Posterior cingulate gyrus (tissue), 11 donors: ENCODE measurements around the gene MSANTD1.

Experiments
- DNase-seq, 10 donors: peaks; one replicate each; pipeline versions ENCODE4 v3.0.0 to v3.0.0-alpha.2; 2020 to 2021; ENCODE audit warnings: mixed read lengths in 3 of 10
- intact Hi-C: fragments of 100-400 bp; cut with DNase I; formaldehyde crosslinking; loops from one replicate; pipeline ENCODE4 v1.15.1; 2023

MSANTD1 gene

DNA sequence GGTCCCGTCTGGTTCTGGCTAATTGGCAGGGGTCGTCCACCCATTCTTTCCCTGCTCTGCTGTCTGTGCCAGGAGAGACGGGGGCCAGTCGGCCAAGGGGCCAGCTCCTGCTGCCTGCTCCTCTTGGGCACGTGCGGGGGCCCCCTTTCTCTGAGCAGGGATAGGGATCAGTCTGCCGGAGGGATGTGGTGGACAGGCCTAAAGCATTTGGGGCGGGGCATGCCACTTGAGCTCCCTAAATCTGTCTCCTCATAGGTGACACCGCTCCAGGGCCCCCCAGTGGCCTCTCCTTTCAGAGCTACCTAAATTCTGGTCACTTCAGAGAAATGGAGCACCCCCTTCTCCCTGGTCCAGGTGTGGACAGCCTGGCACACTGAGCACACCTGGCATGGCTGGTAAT is 4.2 kb upstream of the MSANTD1 start:
- intact Hi-C loops = no loop called here
- DNase-seq = no peak

DNA sequence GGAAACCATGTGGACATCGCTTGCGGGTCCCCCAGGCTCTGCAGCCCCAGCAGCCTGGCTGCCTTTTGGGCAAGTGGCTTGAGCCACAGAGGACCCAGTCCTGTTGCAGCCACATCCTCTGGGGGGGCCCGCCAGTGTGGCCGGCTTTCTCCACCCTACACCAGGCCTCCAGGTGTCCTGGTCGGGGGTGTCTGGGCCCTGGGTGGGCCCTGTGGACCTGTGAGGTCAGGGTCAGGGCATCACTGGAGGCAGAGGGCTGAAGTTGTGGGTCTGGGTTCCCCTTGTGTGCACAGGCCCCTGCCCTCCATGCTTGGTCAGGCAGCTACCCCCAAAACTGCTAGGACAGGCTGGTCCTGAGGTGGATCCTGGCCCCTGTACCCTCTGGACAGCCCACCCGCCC is 3.3 kb upstream of the MSANTD1 start:
- intact Hi-C loops = no loop called here
- no peak for DNase-seq

DNA sequence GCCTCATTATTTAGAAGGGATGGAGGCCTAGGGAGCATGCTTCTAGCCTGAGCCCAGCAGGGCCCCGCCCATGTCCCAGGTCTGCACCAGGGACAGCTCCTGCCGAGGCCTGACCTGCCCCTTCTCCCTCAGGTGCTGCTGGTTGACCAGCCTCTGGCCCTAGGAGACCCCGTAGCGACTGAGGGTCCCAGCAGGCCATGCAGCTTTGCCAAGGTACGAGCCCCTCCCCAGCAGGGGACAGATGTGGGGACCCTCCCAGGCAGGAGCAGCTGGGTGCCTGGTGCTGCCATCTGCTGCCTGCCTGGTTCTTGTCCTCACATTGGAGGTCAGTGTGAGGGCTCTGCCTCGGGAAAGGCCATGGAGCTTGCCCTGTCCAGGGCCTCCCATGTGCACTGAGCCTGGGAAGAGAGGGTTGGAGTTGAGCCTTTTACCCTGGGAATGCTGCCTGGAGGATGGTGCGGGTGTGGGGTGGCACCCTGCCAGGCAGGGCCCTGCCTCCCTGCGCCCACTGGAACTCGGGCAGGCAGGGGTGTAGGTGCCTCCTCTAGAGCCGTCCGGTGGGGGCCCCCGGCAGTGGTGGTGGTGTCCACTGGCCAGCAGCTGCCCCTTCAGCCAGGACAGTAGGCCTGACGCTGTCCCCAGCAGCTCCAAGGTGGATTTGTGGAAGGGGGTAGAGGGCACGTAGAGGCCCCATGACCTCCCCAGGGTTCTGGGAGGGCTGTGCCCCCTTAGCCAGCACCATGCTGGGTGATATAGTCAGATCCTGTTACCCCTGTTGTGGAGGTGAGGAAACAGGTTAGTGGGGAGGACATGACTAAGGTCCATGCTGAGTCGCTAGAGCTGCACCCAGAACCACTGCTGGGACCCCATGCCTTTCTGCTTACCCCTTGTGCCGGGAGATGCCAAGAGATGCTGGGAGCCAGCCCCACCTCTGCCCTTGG is 2.2 kb upstream of the MSANTD1 start:
- intact Hi-C loops = no loop called here
- DNase-seq = no peak

DNA sequence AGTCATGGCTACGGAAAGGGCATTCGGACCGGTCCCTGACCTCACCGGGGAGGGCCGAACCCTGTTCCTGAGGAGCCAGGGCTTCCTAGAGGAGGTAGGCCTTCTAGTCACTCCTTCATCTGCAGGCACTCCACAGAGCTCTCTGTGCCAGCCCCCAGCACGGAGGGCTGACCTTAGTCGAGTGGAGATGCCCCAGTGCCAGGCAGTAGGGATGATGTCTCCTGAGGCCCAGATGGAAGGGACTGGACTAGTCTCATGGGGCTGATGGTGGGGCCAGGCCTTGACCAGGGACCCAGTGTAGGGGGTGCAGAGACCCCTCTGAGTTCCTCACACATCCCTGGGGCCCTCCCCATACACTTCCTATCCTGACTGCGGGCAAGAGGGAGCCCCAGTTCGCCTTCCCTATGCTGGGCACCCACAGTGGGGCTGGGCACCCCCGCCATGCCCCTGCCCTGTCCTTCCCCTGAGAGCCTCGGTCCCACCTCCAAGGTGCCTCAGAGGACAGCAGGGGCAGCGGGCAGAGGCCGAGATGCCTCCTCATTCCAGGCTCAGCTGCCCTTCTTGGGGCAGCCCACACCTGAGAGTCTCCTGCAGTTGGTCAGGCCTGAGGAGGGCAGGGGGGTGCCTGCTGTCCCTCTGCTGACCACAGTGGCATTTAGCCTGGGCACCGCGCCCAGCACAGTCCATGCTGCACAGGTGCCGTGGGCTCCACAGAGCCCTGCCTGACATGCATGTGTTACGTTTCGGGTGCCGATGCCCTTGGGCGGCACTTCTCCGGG is 1.4 kb upstream of the MSANTD1 start:
- intact Hi-C loops = no loop called here
- no peak for DNase-seq

DNA sequence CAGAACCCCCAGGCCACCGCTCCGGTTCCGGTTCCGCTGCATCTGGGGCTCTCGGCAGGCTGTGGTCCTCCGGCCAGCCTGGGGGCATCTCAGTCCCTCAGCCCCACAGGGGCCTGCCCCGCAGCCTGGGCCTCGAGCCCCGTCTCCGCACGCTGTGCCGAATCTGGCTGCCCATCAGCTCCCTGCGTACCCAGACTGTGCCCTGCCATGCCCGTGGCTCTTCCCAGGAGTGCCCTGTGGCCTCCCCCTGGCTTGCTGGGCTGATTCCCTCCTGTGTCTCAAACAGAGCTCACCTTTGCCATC is 830 bp upstream of the MSANTD1 start:
- intact Hi-C loops = no loop called here
- DNase-seq = no peak

DNA sequence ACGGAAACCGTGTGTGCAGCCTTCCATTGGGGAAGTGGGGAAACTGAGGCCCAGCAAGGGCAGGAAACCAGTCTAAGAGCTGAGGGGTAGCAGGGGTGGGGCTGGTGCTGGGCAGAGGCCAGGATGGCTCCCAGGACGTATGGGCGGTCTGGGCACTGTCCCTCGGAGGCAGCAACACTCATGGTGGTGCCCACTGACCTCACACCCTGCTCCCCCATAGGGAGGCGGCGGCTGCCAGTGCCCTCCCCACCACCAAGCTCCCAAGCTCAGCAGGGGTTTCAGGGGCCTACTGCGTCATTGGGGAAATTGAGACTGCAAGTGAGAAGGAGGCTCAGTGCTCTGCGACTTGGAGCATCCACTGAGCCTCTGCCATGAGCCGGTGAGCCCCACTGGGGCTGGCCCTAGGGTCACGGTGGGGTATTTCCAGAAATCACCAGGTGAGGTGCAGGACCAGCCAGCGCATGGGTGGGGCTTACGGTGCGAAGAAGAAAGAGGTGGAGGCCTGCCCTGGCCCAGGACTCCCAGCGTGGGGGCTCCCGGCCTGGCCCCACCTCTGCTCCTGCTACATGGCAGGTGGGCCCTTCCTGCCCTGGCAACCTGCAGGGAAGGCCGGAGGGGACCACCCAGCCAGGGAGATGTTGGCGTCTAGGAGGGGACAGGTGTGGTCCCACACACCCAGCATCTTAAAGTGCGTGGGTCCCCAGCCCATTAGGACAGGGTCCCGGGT is 915 bp downstream of the MSANTD1 start:
- DNase-seq = peak in 3 of 10 donors; percentile 3 to 69 (median 14)
- intact Hi-C loops = no loop called here

DNA sequence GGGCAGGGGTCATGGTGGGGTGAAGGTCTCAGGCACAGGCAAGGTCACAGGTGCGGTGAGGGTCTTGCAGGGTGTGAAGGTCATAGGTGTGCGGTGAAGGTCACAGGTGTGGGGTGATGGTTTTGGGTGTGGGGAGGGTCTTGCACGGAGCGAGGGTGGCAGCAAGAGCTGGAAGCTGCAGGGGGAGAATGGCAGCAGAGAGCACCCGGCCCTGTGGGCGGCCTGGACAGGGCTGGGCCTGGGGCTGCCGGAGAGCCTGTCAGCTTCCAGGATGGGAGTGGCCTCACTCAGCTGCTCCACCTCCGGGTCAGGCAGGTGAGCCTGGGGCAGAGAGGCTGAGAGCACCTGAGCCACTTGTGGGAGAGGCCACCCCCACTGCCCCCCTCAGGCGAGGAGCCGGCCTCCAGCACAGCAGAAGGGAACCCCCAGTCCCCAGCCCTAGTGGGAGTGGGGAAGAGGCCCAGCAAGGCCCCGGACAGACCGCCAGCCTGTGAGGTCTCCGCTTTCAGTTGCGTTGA is 1.5 kb downstream of the MSANTD1 start:
- DNase-seq = peak in 4 of 10 donors; percentile 4 to 81 (median 50)

DNA sequence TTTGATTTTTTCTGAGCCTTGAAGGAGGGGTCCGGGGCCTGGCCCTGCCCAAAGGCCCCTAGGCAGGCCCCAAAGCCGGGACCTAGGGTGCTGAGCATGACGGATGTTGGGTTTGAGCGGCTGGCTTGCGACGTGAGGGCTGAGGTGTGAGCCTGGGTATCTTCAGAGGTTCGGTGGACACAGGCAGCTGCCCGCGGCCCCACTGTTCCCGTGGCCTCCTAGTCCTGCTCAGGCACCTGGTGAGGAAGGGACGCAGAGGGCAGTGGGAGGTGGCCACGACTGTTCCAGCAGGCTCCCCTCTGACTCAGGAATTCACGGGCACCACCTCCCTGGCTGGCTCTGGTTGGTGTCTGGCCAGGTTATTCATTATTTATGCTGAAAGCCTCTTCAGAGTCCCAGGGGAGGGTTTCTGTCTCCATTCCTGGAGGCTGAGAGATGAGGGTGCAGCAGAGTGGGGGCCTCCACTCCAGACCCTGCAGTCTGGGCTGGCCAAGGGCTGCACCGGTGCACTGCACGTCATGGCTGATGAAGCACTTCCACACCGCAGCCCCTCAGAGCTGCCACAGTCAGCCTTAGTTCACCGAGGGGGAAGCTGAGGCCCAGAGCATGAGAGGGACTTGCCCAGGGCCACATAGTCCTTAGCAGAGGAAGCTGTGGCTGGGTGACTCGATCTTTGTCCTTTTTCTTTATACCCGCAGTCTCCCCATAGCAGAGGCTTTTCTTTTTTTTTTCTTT is 2.2 kb downstream of the MSANTD1 start:
- intact Hi-C loops = no loop called here
- DNase-seq = peak in 6 of 10 donors; percentile 5 to 80 (median 44)

More for the DNA sequence above, 1.5 kb downstream of the MSANTD1 start:
- intact Hi-C loops = no loop called here

DNA sequence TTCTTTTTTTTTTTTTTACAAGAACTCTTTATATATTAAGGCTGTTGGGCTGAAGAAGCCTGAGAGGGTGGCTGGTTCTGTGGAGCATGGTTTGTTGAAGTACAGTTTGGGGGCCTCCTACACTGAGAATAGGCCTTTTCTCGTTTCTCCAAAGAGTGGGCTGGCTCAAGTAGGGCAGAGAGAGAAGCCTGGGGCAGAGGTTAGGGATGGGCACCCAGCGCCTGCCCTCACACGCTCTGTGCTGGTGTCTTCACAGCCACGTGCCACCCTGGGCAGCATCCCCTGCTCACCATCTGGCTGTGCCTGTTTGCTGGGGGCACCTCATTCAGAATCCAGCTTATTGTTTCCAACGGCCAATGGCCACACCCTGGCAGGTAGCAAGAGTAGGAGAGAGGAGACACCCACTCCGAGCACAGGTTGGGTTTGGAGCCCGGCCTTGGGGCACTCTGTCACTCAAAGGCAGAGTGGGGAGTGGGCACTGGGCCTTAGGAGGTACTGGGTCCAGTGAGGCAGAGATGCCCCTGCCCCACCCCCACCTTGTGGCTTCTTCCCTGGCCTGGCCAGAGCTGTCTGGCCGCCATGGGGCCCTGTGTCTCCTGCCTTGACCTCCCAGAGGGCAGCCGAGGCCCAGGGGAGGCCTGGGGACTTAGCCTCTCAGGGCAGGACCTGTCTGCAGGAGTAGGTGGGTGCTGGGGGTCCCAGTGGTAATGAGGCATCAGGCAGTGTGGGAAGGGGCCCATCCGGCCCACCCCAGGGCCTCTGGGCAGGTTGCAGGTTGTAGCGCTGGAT is 2.9 kb downstream of the MSANTD1 start:
- DNase-seq = peak in 5 of 10 donors; percentile 4 to 48 (median 12)

DNA sequence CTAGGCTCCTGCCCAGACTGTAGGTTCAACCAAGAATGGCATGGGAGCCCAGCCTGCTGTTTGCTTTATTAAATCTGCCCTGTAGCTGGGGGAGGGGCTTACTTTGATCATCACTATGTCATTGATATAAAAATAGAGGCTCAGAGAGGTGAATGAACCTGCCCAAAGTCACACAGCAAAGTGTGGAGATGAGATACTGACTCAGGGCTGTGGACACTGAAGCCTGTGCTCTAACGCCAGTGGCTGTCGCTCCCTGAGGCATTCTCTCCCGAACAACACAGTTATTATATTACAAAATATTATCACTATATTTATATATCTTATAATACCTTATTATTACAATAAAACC is 3.5 kb downstream of the MSANTD1 start:
- peak in 2 of 10 donors; percentile 22 to 59 for DNase-seq
- intact Hi-C loops = no loop called here

More for the DNA sequence above, 2.9 kb downstream of the MSANTD1 start:
- intact Hi-C loops = no loop called here

DNA sequence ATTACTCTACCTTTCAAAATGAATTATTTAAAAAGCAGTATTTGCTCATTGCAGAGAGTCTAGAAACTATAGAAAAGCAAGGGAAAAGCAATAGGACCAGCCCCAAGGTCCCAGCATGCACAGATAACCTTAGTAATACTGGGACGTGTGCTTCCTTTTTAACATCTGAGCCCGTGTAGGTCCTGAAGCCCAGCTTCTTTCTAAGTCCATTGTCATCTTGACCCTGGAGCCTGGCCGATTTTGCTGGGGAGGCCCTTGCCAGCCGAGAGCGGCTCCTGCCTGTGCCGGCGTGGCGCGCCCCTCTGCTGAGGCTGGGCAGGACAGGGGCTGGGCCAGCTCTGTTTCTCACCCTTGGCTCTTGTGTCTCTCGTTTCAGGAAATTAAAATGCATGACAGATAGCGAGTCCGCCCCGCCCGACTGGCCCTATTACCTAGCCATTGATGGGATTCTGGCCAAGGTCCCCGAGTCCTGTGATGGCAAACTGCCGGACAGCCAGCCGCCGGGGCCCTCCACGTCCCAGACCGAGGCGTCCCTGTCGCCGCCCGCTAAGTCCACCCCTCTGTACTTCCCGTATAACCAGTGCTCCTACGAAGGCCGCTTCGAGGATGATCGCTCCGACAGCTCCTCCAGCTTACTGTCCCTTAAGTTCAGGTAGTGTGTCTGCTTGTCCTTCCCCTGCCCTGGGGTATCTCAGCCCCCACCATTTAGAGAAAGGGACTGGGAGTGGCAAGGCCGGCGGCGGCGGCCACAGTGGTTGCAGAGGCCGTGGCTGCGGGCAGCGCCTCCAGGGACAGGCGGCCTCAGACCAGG is 4.1 kb downstream of the MSANTD1 start:
- intact Hi-C loops = no loop called here
- DNase-seq = peak in 6 of 10 donors; percentile 5 to 77 (median 42)

DNA sequence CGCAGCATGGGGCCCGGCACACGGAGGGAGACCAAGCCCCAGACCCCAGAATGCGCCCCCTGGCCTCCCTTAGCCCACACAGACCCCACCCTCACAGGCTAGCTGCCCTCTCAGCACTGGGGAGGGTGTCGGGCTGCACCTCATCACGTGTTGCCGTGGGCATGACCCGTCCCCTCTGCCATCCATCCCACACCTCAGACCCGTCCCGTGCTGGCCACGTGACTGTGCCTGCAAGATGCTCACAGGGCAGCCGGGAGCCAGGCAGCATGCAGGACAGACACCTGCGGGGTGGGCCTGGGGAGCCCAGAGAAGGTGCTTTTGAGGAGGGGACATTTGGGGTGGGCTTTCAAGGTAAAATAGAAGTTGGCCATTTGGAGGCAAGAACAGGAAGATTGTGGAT is 4.8 kb downstream of the MSANTD1 start:
- intact Hi-C loops = no loop called here
- peak in 5 of 10 donors; percentile 5 to 80 (median 57) for DNase-seq

DNA sequence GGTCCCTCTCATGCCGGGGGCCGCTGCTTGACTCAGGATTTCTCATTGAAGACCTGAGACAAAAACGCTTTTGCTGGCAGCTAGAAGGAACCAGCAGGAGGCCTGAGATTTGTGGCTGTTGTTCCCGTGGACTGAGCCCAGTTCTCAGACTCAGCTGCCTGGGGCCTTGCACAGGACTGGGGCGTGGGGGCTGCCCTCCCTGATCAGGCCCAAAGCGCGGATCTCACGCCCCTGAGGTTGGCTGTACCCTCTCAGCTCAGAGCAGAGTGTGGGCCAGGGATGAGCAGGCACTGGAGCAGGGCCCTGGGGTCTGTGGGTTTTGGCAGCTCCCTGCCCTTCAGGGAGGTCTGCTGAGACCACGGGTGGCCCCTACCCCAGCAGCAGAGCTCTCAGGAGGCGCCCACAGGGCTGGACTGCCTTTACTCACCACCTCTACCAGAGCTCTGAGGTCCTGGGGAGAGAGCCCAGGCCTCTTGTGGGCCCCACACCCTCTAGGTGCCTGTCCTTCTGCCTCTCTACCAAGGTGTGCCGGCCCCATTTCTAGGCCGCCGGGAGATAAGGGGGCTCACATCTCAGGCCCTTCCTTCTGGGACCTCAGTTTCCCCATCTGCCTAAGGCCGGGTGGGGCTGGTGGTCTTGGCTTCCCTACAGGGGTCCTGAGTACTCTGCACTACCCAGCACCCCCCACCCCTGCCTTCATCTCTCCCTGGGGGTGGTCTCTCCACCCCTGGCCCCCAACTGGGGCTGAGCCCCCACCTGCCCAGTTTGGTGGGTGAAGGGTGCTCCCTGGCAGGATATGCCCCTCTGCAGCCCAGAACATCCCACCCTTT is 5.6 kb downstream of the MSANTD1 start:
- intact Hi-C loops = no loop called here

DNA sequence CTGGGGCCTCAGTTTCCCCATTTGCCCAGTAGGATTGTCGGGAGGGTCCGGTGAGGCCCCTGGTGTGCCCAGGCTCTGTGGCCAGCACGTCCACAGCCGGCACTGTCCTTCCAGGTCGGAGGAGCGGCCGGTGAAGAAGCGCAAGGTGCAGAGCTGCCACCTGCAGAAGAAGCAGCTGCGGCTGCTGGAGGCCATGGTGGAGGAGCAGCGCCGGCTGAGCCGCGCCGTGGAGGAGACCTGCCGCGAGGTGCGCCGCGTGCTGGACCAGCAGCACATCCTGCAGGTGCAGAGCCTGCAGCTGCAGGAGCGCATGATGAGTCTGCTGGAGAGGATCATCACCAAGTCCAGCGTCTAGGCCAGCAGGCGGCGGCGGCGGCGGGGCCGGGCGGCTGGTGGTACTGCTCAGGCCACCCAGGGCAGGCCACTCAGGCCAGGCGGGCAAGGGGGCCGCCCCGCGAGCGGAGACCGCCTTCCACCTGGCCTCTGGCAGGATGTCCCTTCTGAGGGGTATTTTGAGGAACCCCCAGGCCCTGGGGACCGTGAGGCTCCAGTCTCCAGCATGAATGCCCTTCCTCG is 6.7 kb downstream of the MSANTD1 start:
- DNase-seq = peak in 5 of 10 donors; percentile 7 to 85 (median 46)
- intact Hi-C loops = no loop called here

More for the DNA sequence above, 5.6 kb downstream of the MSANTD1 start:
- peak in 5 of 10 donors; percentile 4 to 70 (median 61) for DNase-seq

DNA sequence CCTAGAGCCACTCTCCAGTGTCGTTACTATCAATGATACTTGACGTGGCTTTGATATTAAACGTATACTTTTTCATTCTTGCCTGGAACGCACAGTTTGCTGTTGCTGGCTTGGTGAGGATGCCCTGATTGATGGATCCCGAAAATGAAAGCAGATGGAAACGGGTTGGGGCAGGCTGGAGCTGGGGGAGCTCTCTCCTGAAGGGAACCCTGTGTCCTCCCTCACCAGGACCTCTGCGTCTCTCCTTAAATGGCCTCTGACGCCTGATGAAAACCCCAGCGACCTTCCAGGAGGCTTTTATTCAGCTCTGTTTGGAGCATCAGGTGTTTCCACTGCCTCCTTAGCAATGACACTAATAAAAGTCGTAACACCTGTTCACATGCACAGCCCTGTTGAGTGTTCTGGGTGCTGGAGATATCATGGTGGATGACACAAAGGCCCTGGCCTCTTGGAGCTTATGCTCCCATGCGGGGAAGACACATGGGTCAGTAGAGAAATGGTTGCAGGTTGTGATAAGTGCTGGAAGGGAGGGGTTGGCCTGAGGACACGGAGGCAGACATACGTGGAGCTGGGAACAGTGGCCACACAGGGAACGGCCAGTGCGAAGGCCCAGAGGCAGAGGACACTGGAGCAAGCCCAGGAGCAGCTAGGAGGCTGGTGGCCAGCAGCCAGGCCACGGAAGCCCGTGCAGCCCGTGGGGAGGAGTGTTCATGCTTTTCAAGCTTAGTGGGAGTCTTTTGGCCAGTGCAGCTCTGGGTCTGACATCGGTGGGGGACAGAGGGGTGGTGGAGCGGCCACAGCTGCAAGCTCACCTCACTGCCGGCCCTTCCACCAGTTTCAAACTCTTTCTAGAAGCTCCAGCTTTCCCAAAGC is 7.5 kb downstream of the MSANTD1 start:
- intact Hi-C loops = no loop called here

DNA sequence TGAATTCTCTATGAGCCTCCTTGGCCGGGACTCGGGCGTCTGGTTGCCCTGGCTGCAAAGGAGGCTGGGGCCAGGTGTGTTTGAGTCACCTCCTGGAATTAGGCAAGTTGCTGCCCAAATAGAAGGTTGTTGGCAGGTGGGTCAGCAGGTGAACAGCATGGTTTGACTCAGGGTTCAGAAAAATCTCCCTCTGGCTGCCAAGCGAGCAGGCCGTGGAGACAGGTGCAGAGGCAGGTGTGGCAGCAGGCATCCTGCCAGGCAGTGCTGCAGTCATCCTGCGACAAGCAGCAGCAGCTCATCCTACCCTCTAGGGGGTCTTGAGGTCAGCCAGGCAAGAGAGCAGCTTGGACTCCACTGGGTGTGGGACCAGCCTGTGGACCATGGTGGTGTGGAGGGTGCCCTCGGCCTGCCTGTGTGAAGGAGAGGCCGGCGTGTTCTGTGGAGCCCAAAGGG is 8.2 kb downstream of the MSANTD1 start:
- intact Hi-C loops = no loop called here
- peak in 5 of 10 donors; percentile 8 to 69 (median 56) for DNase-seq

More for the DNA sequence above, 7.5 kb downstream of the MSANTD1 start:
- peak in 2 of 10 donors; percentile 24 to 57 for DNase-seq
